ENCODE results near the gene PRMT2. TPM values are rescaled to one million over a fixed set of nuclear protein-coding genes. Genes with fewer than 3 reads are reported as not detected.

The PRMT2 gene
- total RNA-seq, 1 experiment from 2014 or later = 86.4 TPM

DNA sequence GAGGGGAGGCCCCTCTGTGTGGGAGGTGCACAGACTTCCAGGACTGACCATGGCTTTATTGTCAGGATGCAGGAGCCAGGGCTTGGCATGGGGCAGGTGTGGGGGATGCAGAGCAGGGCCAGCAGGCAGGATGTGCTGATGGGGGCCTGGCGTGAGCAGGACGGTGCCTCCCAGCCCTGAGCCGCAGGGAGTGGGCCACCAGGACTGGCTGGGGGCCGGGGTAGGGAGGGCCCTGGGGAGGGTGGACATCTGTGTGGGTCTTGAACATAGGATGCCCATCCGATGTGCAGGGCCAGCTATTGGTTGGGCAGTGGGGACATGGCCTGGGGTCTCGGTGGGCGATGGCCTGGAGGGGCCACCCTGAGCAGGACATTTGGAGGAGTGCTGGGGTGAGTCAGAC is 15.6 kb downstream of the PRMT2 start:
- no TSS peak for BruUV-seq (replicated peaks)
- no peak overlapping the region for H3K27ac ChIP-seq (ENCODE audit: low read depth, low read length, poor library complexity, severe bottlenecking)
- peaks cover 79% of the 10 kb centered on the region for H3K36me3 ChIP-seq (ENCODE audit: insufficient read depth, low read length, poor library complexity, severe bottlenecking)
- peaks cover 16% of the 10 kb centered on the region for H3K9me3 ChIP-seq (ENCODE audit: low read depth, low read length, poor library complexity, severe bottlenecking)
- intact Hi-C loops (cut with micrococcal nuclease; ENCODE audit: unreplicated experiment) = no loop called here
- POLR2A ChIA-PET (ENCODE audit: low non-redundant PET) = no interaction called here
- CTCF ChIA-PET = no interaction called here
- H3K4me3 ChIP-seq (ENCODE audit: low read depth, low read length, poor library complexity, severe bottlenecking) = no peak overlapping the region
- no peak for TF ChIP-seq EZH2 (IDR thresholded peaks at IDR 0.05; ENCODE audit: borderline replicate concordance, low read depth, low read length, poor library complexity, severe bottlenecking)
- TF ChIP-seq, protein P1, sequence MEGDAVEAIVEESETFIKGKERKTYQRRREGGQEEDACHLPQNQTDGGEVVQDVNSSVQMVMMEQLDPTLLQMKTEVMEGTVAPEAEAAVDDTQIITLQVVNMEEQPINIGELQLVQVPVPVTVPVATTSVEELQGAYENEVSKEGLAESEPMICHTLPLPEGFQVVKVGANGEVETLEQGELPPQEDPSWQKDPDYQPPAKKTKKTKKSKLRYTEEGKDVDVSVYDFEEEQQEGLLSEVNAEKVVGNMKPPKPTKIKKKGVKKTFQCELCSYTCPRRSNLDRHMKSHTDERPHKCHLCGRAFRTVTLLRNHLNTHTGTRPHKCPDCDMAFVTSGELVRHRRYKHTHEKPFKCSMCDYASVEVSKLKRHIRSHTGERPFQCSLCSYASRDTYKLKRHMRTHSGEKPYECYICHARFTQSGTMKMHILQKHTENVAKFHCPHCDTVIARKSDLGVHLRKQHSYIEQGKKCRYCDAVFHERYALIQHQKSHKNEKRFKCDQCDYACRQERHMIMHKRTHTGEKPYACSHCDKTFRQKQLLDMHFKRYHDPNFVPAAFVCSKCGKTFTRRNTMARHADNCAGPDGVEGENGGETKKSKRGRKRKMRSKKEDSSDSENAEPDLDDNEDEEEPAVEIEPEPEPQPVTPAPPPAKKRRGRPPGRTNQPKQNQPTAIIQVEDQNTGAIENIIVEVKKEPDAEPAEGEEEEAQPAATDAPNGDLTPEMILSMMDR (conservative IDR thresholded peaks at IDR 0.05; ENCODE audit: low read depth, low read length) = no peak
- H3K4me1 ChIP-seq (ENCODE audit: insufficient read depth, low read length, poor library complexity, severe bottlenecking) = no peaks in the 10 kb centered on the region
- H3K27me3 ChIP-seq (replicated peaks; ENCODE audit: insufficient read depth, low read depth, low read length, poor library complexity) = no peaks in the 10 kb centered on the region
- no peak for DNase-seq (ENCODE audit: low spot score)

DNA sequence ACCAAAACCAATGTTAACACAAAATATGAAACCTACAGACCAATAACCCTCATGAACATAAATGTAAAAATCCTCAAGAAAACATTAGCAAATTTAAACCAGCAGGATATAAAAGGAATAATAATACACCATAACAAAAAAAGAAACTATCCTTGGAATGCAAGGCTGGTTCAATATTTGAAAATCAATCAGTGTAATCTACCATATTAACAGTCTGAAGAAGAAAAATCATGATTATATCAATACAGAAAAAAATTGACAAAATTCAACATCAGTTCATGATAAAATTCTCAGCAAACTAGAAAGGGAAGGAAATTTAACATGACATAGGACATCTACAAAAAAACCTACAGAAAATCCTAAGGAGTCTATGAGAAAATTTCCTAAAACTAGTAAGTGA is 19.8 kb downstream of the PRMT2 start:
- no peak for DNase-seq (ENCODE audit: low spot score)
- no peak overlapping the region for H3K27ac ChIP-seq (ENCODE audit: low read depth, low read length, poor library complexity, severe bottlenecking)
- no TSS peak for BruUV-seq (replicated peaks)
- no peaks in the 10 kb centered on the region for H3K27me3 ChIP-seq (replicated peaks; ENCODE audit: insufficient read depth, low read depth, low read length, poor library complexity)
- no peaks in the 10 kb centered on the region for H3K4me1 ChIP-seq (ENCODE audit: insufficient read depth, low read length, poor library complexity, severe bottlenecking)
- no peak overlapping the region for H3K4me3 ChIP-seq (ENCODE audit: low read depth, low read length, poor library complexity, severe bottlenecking)
- ChIA-PET CTCF (no interaction called here), POLR2A (ENCODE audit: low non-redundant PET) (no interaction called here)
- H3K9me3 ChIP-seq (ENCODE audit: low read depth, low read length, poor library complexity, severe bottlenecking) = peaks cover 16% of the 10 kb centered on the region
- intact Hi-C loops (cut with micrococcal nuclease; ENCODE audit: unreplicated experiment) = no loop called here
- TF ChIP-seq EZH2 (IDR thresholded peaks at IDR 0.05; ENCODE audit: borderline replicate concordance, low read depth, low read length, poor library complexity, severe bottlenecking) = no peak
- TF ChIP-seq, protein P1 (conservative IDR thresholded peaks at IDR 0.05; ENCODE audit: low read depth, low read length) = no peak
- H3K36me3 ChIP-seq (ENCODE audit: insufficient read depth, low read length, poor library complexity, severe bottlenecking) = peaks cover 47% of the 10 kb centered on the region

GRCh38 chr21:46656820-46657219 is 21.3 kb downstream of the PRMT2 start:
- intact Hi-C loops (cut with micrococcal nuclease; ENCODE audit: unreplicated experiment) = no loop called here
- no peak for TF ChIP-seq EZH2 (IDR thresholded peaks at IDR 0.05; ENCODE audit: borderline replicate concordance, low read depth, low read length, poor library complexity, severe bottlenecking)
- TF ChIP-seq, protein P1 (conservative IDR thresholded peaks at IDR 0.05; ENCODE audit: low read depth, low read length) = no peak
- Histone ChIP-seq H3K27ac (ENCODE audit: low read depth, low read length, poor library complexity, severe bottlenecking) (no peak overlapping the region), H3K36me3 (ENCODE audit: insufficient read depth, low read length, poor library complexity, severe bottlenecking) (peaks cover 39% of the 10 kb centered on the region), H3K4me3 (ENCODE audit: low read depth, low read length, poor library complexity, severe bottlenecking) (no peak overlapping the region), H3K4me1 (ENCODE audit: insufficient read depth, low read length, poor library complexity, severe bottlenecking) (no peaks in the 10 kb centered on the region), H3K27me3 (replicated peaks; ENCODE audit: insufficient read depth, low read depth, low read length, poor library complexity) (no peaks in the 10 kb centered on the region), H3K9me3 (ENCODE audit: low read depth, low read length, poor library complexity, severe bottlenecking) (peaks cover 16% of the 10 kb centered on the region)
- BruUV-seq (replicated peaks) = no TSS peak
- CTCF ChIA-PET = interaction anchor here (0.6 kb wide), 1 partner anchor 1206 kb away, joined by 5 read pairs; no protein-coding TSS in a partner anchor
- no peak for DNase-seq (ENCODE audit: low spot score)
- POLR2A ChIA-PET (ENCODE audit: low non-redundant PET) = no interaction called here
